K562 treated with DMSO at 1 percent for 24 hours (cell line): ENCODE data around the gene SP5. TPM values are rescaled to one million over a fixed set of nuclear protein-coding genes. Genes with fewer than 3 reads are reported as not detected.

Experiments
- total RNA-seq: library from RNA; unstranded; fragments of 300-600 nt; gene quantifications from 2 replicates; pipeline ENCODE4 v1.2.3, GENCODE V29; 2022; ENCODE audit warnings: low read depth; ENCODE audit not compliant: insufficient read depth

Gene SP5
- 8.3 and 9.3 TPM in 2 replicates for total RNA-seq

DNA sequence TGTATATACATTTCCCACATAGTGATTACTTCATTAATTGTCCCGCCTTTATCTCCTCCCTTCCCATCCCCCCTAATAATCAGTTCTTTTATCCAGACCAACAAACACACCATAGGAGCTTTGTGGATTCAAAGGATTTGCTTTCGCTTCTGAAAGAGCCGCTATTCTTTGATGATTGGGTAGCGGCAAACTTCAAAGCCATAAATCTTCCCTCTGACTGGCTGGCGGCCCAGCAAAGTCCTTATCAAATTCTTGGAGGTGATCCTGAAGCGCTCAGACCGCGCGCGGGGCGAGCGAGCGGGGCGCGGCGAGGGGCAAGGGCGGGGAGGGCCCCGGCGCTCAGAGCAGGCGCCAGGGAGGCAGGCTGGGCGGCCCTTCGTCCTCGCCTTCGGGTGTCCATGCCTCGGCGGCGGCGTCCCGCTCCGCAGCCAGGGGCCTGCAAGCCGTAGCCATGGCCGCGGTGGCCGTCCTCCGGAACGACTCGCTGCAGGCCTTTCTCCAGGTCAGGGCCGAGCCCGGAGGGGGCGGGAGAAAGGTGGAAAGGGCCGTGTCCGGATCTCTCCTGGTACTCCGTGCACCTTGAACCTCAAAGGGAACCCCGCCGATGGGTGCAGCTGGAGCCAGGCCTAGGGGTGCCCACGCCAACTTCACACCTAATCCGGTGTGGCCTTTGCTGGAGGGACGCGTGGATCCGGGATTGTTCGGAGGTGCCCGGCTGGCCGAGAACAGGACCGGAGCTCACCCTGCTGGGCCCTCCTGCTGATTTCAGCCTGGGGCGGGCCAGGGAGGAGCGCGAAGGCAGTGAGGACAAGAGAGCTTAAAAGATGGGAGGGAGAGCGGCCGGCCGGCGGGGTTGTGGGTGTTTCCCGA lies at the start of gene SP5:
SP5 (plus strand) TSS at position 276 of the 870 bp plus-strand sequence; CDS start at position 452, 176 bp downstream.

Other genes starting within 250 kb of the SP5 start
- 5.1 and 5.3 TPM in 2 replicates for gene ERICH2, start 55.0 kb downstream of the SP5 start, total RNA-seq
- 19.2 and 20.7 TPM in 2 replicates for gene GAD1, start 101.5 kb downstream of the SP5 start, total RNA-seq
- gene GORASP2, start 213.9 kb downstream of the SP5 start, total RNA-seq = 112 and 114 TPM in 2 replicates